HL-60 (cell line): ENCODE data around the gene UTS2B.

Experiments
- CTCF ChIP-seq: IDR thresholded peaks from one replicate; pipeline ENCODE4 v1.5.1; 2011; ENCODE audit warnings: low read length, control low read depth, inconsistent platforms; ENCODE audit not compliant: insufficient read depth
- POLR2AphosphoS5 ChIP-seq: IDR thresholded peaks from 2 replicates; pipeline ENCODE4 v1.6.1; 2012; ENCODE audit warnings: low read depth
- REST ChIP-seq: IDR thresholded peaks from 2 replicates; pipeline ENCODE4 v1.6.1; 2012; ENCODE audit warnings: low read depth; ENCODE audit not compliant: insufficient replicate concordance

GRCh38 chr3:191237047-191237882 lies 93.1 kb downstream of the UTS2B start:
- TF ChIP-seq POLR2AphosphoS5: no peak
- TF ChIP-seq CTCF: no peak
- TF ChIP-seq REST: no peak
